Gastrocnemius medialis (tissue), 4 donors: ENCODE data around the gene NTMT1. TPM values are rescaled to one million over a fixed set of nuclear protein-coding genes. Genes with fewer than 3 reads are reported as not detected.

Experiments used
- ATAC-seq, 2 donors: fragments of 150-250 bp; one replicate each; pipeline ENCODE4 v1.9.1; 2016
- DNase-seq, 2 donors: peaks; one replicate each; pipeline ENCODE4 v3.0.0-alpha.2; 2019
- H3K27ac ChIP-seq, 4 donors: fragments of 200-600 bp; sonication (generic); 1 replicate in 1 of 4; 2 replicates in 3 of 4; pipeline ENCODE4 v1.5.1; 2016 to 2018; ENCODE audit warnings: mild to moderate bottlenecking in 2 of 4, moderate library complexity in 1 of 4
- H3K27me3 ChIP-seq, 3 donors: fragments of 200-600 bp; sonication (generic) in 2 of 3; 1 replicate in 1 of 3; 2 replicates in 2 of 3; pipeline versions ENCODE4 v1.5.1 to v1.6.0; 2016 to 2019; ENCODE audit warnings: mild to moderate bottlenecking in 1 of 3, moderate library complexity in 1 of 3
- H3K36me3 ChIP-seq, 2 donors: fragments of 200-600 bp; sonication (generic) in 1 of 2; one replicate each; pipeline ENCODE4 v1.5.1; 2017 to 2018
- H3K4me1 ChIP-seq, 2 donors: fragments of 200-600 bp; sonication (generic) in 1 of 2; one replicate each; pipeline ENCODE4 v1.5.1; 2016 to 2017; ENCODE audit warnings: mild to moderate bottlenecking in 2 of 2
- H3K4me3 ChIP-seq, 4 donors: fragments of 200-600 bp; sonication (generic) in 3 of 4; 1 replicate in 1 of 4; 2 replicates in 3 of 4; pipeline ENCODE4 v1.5.1; 2016 to 2019; ENCODE audit warnings: mild to moderate bottlenecking in 2 of 4
- H3K9me3 ChIP-seq, 3 donors: fragments of 200-600 bp; sonication (generic) in 2 of 3; 1 replicate in 1 of 3; 2 replicates in 2 of 3; pipeline ENCODE4 v1.5.1; 2016 to 2019
- POLR2A ChIP-seq, 2 donors: fragments of 450-650 bp; IDR thresholded peaks; one replicate each; pipeline ENCODE4 v1.6.1; 2017; ENCODE audit warnings: antibody characterized with exemption in 2 of 2, mild to moderate bottlenecking in 2 of 2, moderate library complexity in 2 of 2
- in situ Hi-C, 4 donors: fragments of 200-750 bp; cut with MboI; loops; one replicate each; pipeline versions ENCODE4 v1.15.0 to v1.8.0; 2017; ENCODE audit warnings: low sequenced_read_pairs in 4 of 4
- intact Hi-C: fragments of 100-400 bp; cut with DNase I; formaldehyde crosslinking; loops from one replicate; pipeline ENCODE4 v1.15.1; 2023; ENCODE audit warnings: low total_unique reads
- total RNA-seq, 4 donors: library from RNA; depleted of rRNA; stranded (reverse); fragments of >200 nt; gene quantifications; one replicate each; pipeline versions ENCODE4 v1.1.0 to v1.2.3, GENCODE V29; 2016
- TF ChIP-seq, protein P1 (sequence below), 5 experiments: fragments of 450-650 bp in 3 of 5; fragments of 200-600 bp in 2 of 5; sonication (generic) in 2 of 5; IDR thresholded peaks in 4 of 5; conservative IDR thresholded peaks in 1 of 5; 1 replicate in 4 of 5; 2 replicates in 1 of 5; pipeline ENCODE4 v1.5.1; 2016 to 2019; ENCODE audit warnings: antibody characterized with exemption in 5 of 5, mild to moderate bottlenecking in 3 of 5, moderate library complexity in 3 of 5

Gene NTMT1
- total RNA-seq, 4 donors from 2014 or later = 37.8 to 82.1 (median 48.1) TPM

DNA sequence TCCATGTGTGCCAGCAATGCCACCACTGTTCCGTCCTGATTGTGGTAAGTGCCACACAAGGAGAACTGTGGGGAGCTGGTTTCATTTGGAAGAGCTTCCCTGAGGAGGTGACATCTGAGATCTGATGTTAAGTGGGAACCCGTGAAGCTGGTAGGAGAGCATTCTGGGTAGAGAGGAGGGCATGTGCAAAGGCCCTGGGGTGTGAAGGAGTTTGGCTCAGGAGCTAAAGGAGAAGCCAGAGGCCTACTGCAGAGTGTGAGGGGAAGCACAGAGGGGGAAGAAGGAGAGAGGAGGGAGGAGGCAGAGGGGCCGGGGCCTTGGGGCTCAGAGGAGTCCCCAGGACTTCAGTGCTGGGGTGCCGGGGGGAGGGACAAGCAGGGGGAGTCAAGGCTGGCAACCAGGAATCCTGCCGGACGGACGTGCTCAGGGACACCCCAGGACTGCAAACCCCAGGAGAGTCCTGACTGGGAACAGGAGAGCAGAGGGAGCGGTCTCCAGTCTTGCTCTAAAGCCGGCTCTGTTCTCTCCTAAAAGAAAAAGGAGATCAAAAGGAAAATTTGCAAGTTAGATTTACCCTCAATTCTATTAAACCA lies 24.8 kb upstream of the NTMT1 start:
- peaks cover 0 to 11% of the 10 kb centered on the region in 2 donors for H3K4me1 ChIP-seq
- no peaks in the 10 kb centered on the region for H3K9me3 ChIP-seq
- ATAC-seq = no peak
- intact Hi-C loops = no loop called here
- no peak overlapping the region for H3K4me3 ChIP-seq
- H3K27ac ChIP-seq = no peak overlapping the region
- in situ Hi-C loops = loop anchor here in 1 of 4 donors (10.0 kb wide), 1 partner anchor 116 kb away; no protein-coding TSS in a partner anchor
- TF ChIP-seq, protein P1, sequence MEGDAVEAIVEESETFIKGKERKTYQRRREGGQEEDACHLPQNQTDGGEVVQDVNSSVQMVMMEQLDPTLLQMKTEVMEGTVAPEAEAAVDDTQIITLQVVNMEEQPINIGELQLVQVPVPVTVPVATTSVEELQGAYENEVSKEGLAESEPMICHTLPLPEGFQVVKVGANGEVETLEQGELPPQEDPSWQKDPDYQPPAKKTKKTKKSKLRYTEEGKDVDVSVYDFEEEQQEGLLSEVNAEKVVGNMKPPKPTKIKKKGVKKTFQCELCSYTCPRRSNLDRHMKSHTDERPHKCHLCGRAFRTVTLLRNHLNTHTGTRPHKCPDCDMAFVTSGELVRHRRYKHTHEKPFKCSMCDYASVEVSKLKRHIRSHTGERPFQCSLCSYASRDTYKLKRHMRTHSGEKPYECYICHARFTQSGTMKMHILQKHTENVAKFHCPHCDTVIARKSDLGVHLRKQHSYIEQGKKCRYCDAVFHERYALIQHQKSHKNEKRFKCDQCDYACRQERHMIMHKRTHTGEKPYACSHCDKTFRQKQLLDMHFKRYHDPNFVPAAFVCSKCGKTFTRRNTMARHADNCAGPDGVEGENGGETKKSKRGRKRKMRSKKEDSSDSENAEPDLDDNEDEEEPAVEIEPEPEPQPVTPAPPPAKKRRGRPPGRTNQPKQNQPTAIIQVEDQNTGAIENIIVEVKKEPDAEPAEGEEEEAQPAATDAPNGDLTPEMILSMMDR (IDR thresholded peaks at IDR 0.05 in 4 of 5, conservative IDR thresholded peaks at IDR 0.05 in 1 of 5) = no peak
- TF ChIP-seq POLR2A (IDR thresholded peaks at IDR 0.05) = no peak
- H3K36me3 ChIP-seq = no peaks in the 10 kb centered on the region
- no peak for DNase-seq
- H3K27me3 ChIP-seq = peaks cover 0 to 4% (median 0%) of the 10 kb centered on the region in 3 donors

DNA sequence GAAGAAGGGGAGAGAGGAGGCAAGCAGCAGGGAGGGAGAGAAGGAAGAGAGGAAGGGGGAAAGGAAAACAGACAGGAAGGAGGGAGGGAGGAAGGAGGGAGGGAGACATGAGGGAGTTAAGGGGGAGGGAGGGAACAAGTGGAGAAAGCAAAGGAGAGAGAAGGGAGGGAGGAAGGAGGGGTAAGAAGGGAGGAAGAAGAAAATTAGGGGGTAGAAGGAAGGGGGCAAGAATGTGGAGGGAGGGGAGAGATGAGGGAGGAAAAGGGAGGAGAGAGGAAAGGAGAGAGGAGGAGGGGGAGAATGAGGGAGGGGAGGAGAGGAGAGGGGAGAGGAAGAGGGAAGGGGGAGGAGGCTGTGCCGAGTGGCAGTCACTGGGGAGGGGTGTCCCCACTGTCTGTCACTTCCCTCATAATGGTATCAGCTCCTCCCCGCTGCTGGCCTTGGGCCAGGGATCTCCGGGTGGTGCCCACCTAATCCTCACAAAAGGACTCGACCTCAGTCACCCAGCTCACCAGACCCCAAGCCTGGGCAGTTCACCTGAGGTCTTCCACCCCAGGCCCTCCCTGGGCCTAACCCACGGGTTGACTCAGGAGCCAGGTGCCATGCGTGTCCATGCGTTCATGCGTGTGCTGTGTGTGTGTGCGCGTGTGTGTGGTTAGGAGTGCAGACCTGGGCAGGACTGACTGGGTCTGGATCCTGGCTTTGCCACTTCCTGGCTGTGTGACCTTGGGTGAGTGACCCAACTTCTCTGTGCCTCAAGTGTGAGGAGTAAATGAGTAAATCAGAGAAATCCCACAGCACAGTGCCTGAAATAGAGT lies 23.2 kb upstream of the NTMT1 start:
- in situ Hi-C loops = loop anchor here in 1 of 4 donors (10.0 kb wide), 1 partner anchor 118 kb away; no protein-coding TSS in a partner anchor
- intact Hi-C loops = no loop called here
- Histone ChIP-seq H3K27ac (peak overlapping the region in 2 of 4 donors; percentile 22 to 23), H3K27me3 (no peaks in the 10 kb centered on the region), H3K36me3 (no peaks in the 10 kb centered on the region), H3K4me1 (peaks cover 5 to 9% of the 10 kb centered on the region in 2 donors), H3K9me3 (no peaks in the 10 kb centered on the region), H3K4me3 (no peak overlapping the region)
- TF ChIP-seq, protein P1 (IDR thresholded peaks at IDR 0.05 in 4 of 5, conservative IDR thresholded peaks at IDR 0.05 in 1 of 5) = no peak
- no peak for TF ChIP-seq POLR2A (IDR thresholded peaks at IDR 0.05)
- ATAC-seq (no peak), DNase-seq (no peak)

DNA sequence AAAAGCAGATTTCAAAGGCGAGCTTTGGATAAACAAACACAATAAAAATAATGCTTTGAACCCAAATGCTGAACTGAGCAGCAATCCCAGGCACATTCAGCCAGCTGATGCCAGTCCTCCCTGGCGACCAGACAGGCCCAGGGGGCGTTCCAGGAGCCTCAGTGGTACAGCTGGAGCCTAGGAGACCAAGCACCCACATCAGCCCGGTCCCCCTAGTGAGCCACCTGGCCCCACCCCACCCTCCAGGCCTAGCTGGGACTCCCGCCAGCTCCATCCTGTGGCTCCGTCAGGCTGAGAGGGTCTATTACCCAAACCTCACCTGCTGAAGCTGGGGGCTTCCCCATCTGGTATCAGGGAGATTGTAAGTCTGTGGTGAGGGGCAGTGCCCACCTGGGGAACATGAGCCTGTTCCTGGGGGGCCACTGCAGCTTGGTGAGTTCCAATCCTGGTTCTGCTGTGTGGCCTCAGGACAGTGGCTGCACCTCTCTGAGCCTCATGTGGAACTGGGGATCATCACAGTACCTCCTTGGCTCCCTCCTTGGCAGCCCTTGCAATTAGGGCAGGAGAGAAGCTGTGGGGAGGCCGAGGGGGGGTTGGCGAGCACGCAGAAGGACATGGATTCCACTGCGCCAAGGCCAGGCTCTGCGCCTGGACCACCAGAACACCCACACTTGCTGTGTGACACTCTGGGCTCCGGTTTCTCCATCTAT lies 21.8 kb upstream of the NTMT1 start:
- ATAC-seq = no peak
- peaks cover 5 to 6% of the 10 kb centered on the region in 2 donors for H3K4me1 ChIP-seq
- in situ Hi-C loops (loop anchor here in 1 of 4 donors (10.0 kb wide), 1 partner anchor 119 kb away; no protein-coding TSS in a partner anchor), intact Hi-C loops (no loop called here)
- H3K27me3 ChIP-seq = no peaks in the 10 kb centered on the region
- H3K9me3 ChIP-seq = no peaks in the 10 kb centered on the region
- H3K4me3 ChIP-seq = no peak overlapping the region
- no peaks in the 10 kb centered on the region for H3K36me3 ChIP-seq
- DNase-seq = no peak
- H3K27ac ChIP-seq = no peak overlapping the region
- no peak for TF ChIP-seq POLR2A (IDR thresholded peaks at IDR 0.05)
- TF ChIP-seq, protein P1 (IDR thresholded peaks at IDR 0.05 in 4 of 5, conservative IDR thresholded peaks at IDR 0.05 in 1 of 5) = no peak

DNA sequence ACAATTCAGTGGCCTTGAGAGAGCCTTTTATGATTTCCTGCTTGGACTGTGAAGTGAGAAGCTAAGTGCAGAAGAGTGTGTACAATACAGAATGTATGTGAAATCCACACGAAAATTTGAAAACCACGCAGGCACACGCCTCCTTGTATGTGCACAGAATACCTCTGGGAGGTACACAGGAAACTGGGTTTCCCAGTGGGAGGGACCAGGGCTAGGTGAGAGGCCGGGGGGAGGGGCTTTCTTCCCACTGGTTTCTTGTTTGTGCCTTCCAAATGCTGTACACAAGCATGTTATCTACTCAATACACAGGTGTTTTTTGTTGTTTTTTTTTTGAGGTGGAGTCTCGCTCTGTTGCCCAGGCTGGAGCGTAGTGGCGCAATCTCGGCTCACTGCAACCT lies 21.2 kb upstream of the NTMT1 start:
- H3K9me3 ChIP-seq = no peaks in the 10 kb centered on the region
- H3K36me3 ChIP-seq = no peaks in the 10 kb centered on the region
- no peak for ATAC-seq
- TF ChIP-seq, protein P1 (IDR thresholded peaks at IDR 0.05 in 4 of 5, conservative IDR thresholded peaks at IDR 0.05 in 1 of 5) = no peak
- no peak for TF ChIP-seq POLR2A (IDR thresholded peaks at IDR 0.05)
- no peak overlapping the region for H3K27ac ChIP-seq
- no peaks in the 10 kb centered on the region for H3K27me3 ChIP-seq
- intact Hi-C loops = loop anchor here (5.0 kb wide), 1 partner anchor 347 kb away; no protein-coding TSS in a partner anchor
- in situ Hi-C loops = loop anchor here in 1 of 4 donors (10.0 kb wide), 1 partner anchor 120 kb away; no protein-coding TSS in a partner anchor
- no peak for DNase-seq
- peaks cover 7 to 10% of the 10 kb centered on the region in 2 donors for H3K4me1 ChIP-seq
- H3K4me3 ChIP-seq = no peak overlapping the region
